Stomach smooth muscle (tissue), 2 donors: ENCODE data around the gene DRAXIN.

Experiments
- H3K27ac ChIP-seq: one replicate; pipeline ENCODE4 v1.7.0; 2013; ENCODE audit warnings: mild to moderate bottlenecking, low read length, inconsistent platforms
- H3K27me3 ChIP-seq, 2 donors: one replicate each; pipeline ENCODE4 v1.7.0; 2013; ENCODE audit warnings: low read length in 2 of 2; ENCODE audit not compliant: insufficient read depth in 2 of 2, control insufficient read depth in 1 of 2
- H3K36me3 ChIP-seq, 2 donors: one replicate each; pipeline ENCODE4 v1.7.0; 2013; ENCODE audit warnings: low read length in 2 of 2; ENCODE audit not compliant: control insufficient read depth in 2 of 2, insufficient read depth in 2 of 2
- H3K4me1 ChIP-seq: one replicate; pipeline ENCODE4 v1.7.0; 2013; ENCODE audit warnings: low read length; ENCODE audit not compliant: control insufficient read depth, insufficient read depth
- H3K4me3 ChIP-seq, 2 donors: one replicate each; pipeline ENCODE4 v1.7.0; 2013; ENCODE audit warnings: low read length in 2 of 2
- H3K9ac ChIP-seq, 2 donors: one replicate each; pipeline ENCODE4 v1.7.0; 2013; ENCODE audit warnings: low read length in 2 of 2, mild to moderate bottlenecking in 1 of 2
- H3K9me3 ChIP-seq, 2 donors: one replicate each; pipeline ENCODE4 v1.7.0; 2013; ENCODE audit warnings: low read length in 2 of 2; ENCODE audit not compliant: control insufficient read depth in 2 of 2
- donor health status: healthy.
- donor health status: Pancreatic carcinoma.

Gene DRAXIN

GRCh38 chr1:11649237-11649623 lies 42.3 kb upstream of the DRAXIN start:
- H3K36me3 ChIP-seq = no peaks in the 10 kb centered on the region
- H3K4me1 ChIP-seq = peaks cover 24% of the 10 kb centered on the region
- H3K9me3 ChIP-seq = no peaks in the 10 kb centered on the region
- H3K4me3 ChIP-seq = no peak overlapping the region
- H3K9ac ChIP-seq = no peak overlapping the region
- no peak overlapping the region for H3K27ac ChIP-seq
- H3K27me3 ChIP-seq = peaks cover 17 to 28% of the 10 kb centered on the region in 2 donors

GRCh38 chr1:11649624-11650330 lies 41.7 kb upstream of the DRAXIN start:
- Histone ChIP-seq H3K9ac (no peak overlapping the region), H3K27ac (no peak overlapping the region), H3K27me3 (peaks cover 17 to 28% of the 10 kb centered on the region in 2 donors), H3K4me1 (peaks cover 24% of the 10 kb centered on the region), H3K4me3 (peak overlapping the region in 1 of 2 donors; percentile 47), H3K9me3 (no peaks in the 10 kb centered on the region), H3K36me3 (no peaks in the 10 kb centered on the region)

- Histone ChIP-seq H3K9me3 (no peaks in the 10 kb centered on the region), H3K9ac (no peak overlapping the region), H3K4me1 (peaks cover 28% of the 10 kb centered on the region), H3K36me3 (no peaks in the 10 kb centered on the region), H3K4me3 (peak overlapping the region in 1 of 2 donors; percentile 47), H3K27ac (no peak overlapping the region), H3K27me3 (peaks cover 17 to 28% of the 10 kb centered on the region in 2 donors)
Measured at GRCh38 chr1:11650331-11650991, 41.0 kb upstream of the DRAXIN start.

GRCh38 chr1:11651017-11651416 lies 40.5 kb upstream of the DRAXIN start:
- H3K36me3 ChIP-seq = no peaks in the 10 kb centered on the region
- H3K9ac ChIP-seq = no peak overlapping the region
- H3K27me3 ChIP-seq = peaks cover 17 to 27% of the 10 kb centered on the region in 2 donors
- H3K27ac ChIP-seq = no peak overlapping the region
- H3K4me1 ChIP-seq = peaks cover 33% of the 10 kb centered on the region
- H3K9me3 ChIP-seq = no peaks in the 10 kb centered on the region
- H3K4me3 ChIP-seq = peak overlapping the region in 1 of 2 donors; percentile 47

- H3K27ac ChIP-seq = no peak overlapping the region
Measured at GRCh38 chr1:11652203-11652780, 39.2 kb upstream of the DRAXIN start.

GRCh38 chr1:11653101-11653860 lies 38.2 kb upstream of the DRAXIN start:
- Histone ChIP-seq H3K27ac (no peak overlapping the region), H3K9ac (no peak overlapping the region), H3K27me3 (peaks cover 10 to 19% of the 10 kb centered on the region in 2 donors), H3K9me3 (no peaks in the 10 kb centered on the region), H3K4me3 (no peak overlapping the region), H3K4me1 (peaks cover 28% of the 10 kb centered on the region), H3K36me3 (no peaks in the 10 kb centered on the region)

More at GRCh38 chr1:11652203-11652780, 39.2 kb upstream of the DRAXIN start:
- no peaks in the 10 kb centered on the region for H3K9me3 ChIP-seq
- no peak overlapping the region for H3K9ac ChIP-seq
- H3K36me3 ChIP-seq = no peaks in the 10 kb centered on the region
- peaks cover 12 to 19% of the 10 kb centered on the region in 2 donors for H3K27me3 ChIP-seq
- no peak overlapping the region for H3K4me3 ChIP-seq
- H3K4me1 ChIP-seq = peaks cover 33% of the 10 kb centered on the region

GRCh38 chr1:11653861-11654136 lies 37.7 kb upstream of the DRAXIN start:
- Histone ChIP-seq H3K36me3 (peaks cover 2% of the 10 kb centered on the region in 2 donors), H3K9ac (no peak overlapping the region), H3K27ac (no peak overlapping the region), H3K4me1 (peaks cover 23% of the 10 kb centered on the region), H3K4me3 (peak overlapping the region in 1 of 2 donors; percentile 77), H3K9me3 (no peaks in the 10 kb centered on the region), H3K27me3 (peaks cover 10 to 17% of the 10 kb centered on the region in 2 donors)

GRCh38 chr1:11654137-11654938 lies 37.2 kb upstream of the DRAXIN start, which contains the start of the genes FBXO2 and FBXO44:
Gene FBXO2, minus strand, starts transcription at chr1:11654429. Its CDS starts 89 bp downstream, at chr1:11654340.
Gene FBXO44, plus strand, starts transcription at chr1:11654877. Its CDS starts 959 bp downstream, at chr1:11655836.
- Histone ChIP-seq H3K4me1 (peaks cover 21% of the 10 kb centered on the region), H3K4me3 (peak within 1 kb of the TSS; percentile 63 to 77), H3K27ac (no peak within 1 kb of the TSS), H3K9ac (peak within 1 kb of the TSS; percentile 55 to 66), H3K36me3 (peaks cover 3% of the 10 kb centered on the region in 2 donors), H3K27me3 (peaks cover 9 to 14% of the 10 kb centered on the region in 2 donors), H3K9me3 (no peaks in the 10 kb centered on the region)

- H3K27ac ChIP-seq = no peak overlapping the region
- H3K4me3 ChIP-seq = peak overlapping the region; percentile 63 to 72
- H3K36me3 ChIP-seq = peaks cover 3% of the 10 kb centered on the region in 2 donors
- H3K27me3 ChIP-seq = peaks cover 1 to 5% of the 10 kb centered on the region in 2 donors
- H3K4me1 ChIP-seq = peaks cover 21% of the 10 kb centered on the region
- no peaks in the 10 kb centered on the region for H3K9me3 ChIP-seq
- peak overlapping the region; percentile 55 to 66 for H3K9ac ChIP-seq
Measured at GRCh38 chr1:11654939-11655808, 36.3 kb upstream of the DRAXIN start.
